HG02571 (cell line): Measurements from ENCODE around the gene ITPKC.

Experiments used
- ATAC-seq: cut with Tn5 transposase; IDR thresholded peaks from one replicate; pipeline ENCODE4 v1.9.1; 2021; ENCODE audit warnings: mild to moderate bottlenecking, moderate library complexity; ENCODE audit not compliant: unreplicated experiment

The ITPKC gene

DNA sequence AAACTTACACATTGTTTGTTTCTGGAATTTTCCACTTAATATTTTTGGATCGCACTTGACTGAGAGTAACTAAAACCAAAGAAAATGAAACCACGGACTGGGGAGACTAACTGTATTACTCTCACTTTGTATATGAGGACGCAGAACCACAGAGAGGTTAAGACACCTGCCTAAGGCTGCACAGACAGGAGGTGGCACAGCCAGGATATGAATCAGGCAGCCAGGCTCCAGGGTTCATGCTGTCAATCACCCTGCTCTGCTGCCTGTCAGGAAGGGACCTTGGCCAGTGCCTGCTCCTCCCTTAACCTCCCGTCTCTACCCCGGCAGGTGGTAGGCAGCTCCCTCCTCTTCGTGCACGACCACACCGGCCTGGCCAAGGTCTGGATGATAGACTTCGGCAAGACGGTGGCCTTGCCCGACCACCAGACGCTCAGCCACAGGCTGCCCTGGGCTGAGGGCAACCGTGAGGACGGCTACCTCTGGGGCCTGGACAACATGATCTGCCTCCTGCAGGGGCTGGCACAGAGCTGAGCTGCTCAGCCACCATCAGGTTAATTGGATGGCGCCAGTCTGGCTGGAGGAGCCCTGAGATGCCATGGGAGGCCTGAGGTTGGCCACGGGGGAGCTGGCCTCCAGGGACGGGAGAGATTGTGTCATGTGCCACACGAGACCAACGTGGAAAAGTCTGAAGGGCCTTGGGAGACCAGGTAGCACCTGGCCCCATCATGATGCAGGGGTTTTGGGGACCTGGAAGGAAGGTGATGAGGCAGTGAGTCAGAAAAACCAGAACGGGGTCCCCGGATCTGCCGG lies 22.3 kb downstream of the ITPKC start:
- ATAC-seq = no peak

GRCh38 chr19:40739871-40740703 lies 23.2 kb downstream of the ITPKC start:
- no peak for ATAC-seq

GRCh38 chr19:40740747-40741146 lies 23.8 kb downstream of the ITPKC start:
- no peak for ATAC-seq

DNA sequence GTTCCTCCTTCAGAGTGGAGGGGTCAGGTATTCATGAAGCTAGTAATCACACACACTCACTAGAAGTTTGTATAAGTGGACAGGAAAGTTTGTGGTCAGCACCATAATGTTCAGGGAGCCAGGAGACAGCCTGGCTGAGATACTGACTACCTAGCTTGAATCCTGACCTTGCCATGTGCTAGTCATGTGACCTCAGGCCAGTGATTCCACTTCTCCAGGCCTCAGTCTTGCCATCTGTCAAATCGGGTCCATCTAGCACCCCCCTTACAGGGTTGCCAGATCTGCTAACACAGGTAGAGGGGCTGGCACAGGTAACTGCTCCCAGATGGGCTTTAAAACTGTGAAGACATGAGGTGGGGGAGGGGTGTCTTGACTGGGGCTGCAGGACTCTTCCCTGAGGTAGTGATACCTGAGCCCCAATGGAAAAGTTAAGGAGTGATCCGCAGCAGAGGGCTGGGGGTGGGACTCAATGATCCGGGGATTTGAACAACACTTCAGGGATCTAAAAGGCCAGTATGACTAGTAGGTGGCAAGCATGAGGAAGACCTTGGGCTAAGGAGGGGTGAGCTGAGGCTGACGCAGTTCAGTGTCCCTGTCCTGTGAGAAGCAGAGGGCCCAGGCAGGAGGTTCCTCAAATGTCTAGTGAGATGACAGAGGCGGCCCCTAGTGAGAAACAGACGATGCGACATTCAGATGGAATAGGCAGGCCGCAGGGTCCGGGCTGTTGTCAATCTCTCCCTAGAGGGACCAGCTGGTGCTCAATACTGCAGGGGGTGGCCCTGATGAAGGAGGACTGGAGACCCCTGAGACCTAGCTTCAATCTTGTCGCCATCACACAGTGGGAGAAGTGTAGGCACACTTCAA lies 24.8 kb downstream of the ITPKC start:
- no peak for ATAC-seq

GRCh38 chr19:40742477-40742876 lies 25.6 kb downstream of the ITPKC start:
- no peak for ATAC-seq

GRCh38 chr19:40742886-40743285 lies 26.0 kb downstream of the ITPKC start:
- ATAC-seq = no peak

DNA sequence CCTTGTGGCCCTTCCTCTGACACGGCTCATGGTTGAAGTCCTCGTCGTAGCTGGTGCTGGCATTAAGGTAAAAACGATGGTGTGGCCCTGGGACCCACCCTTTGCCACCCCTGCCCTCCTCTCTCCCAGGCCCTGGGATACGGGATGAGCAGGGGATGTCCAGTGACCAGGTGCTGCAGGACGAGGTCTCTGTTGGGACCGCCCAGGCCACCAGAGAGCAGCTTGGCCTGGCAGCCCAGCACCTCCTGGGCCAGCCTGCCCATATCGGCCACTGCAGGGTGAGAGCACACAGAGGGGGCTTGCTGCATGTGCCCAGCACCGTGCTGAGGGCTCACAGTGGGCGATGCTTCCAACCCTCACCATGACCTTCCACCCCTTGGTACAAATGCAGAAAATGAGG lies 27.0 kb downstream of the ITPKC start:
- no peak for ATAC-seq

DNA sequence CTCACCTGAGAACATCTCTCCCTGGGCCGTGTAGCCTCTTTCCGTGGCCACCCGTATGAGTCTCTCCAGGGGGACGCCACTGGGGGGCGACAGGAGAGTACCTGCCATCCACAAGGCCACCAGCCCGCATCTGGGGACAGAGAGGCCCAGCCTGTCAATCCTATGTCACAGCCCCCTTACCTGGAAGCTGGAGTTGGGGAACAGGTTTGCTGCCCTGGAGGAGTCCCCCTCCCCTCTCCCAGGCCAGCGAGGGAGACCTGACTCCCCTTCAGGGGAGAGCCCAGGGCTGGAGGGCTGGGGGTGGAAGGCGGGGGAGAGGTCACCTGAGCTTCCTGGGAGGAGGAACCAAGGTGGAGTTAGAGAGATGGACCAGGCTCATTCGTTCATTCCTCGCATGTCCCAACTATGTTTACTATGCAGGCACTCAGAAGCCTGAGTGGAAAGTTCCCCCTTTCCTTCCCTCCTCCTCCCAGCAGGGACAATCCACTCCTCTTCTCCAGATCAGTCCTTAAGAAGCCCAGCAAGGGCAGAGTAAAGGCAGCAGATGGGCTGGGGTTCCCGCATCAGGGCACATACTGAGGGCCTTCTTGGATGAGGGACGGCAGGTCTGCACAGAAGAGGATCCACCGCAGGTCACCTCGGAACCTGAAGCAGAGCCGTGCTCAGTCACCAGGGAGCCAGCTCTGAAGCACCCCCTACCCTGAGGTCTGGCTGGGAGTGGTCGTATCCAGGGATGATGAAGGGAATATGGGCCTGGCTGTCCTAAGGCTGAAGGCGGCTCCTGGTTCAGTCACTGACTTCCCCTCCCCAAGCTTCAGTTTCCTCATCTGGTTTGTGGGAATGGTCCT lies 27.9 kb downstream of the ITPKC start:
- ATAC-seq = no peak

GRCh38 chr19:40745402-40745780 lies 28.5 kb downstream of the ITPKC start:
- ATAC-seq = no peak

DNA sequence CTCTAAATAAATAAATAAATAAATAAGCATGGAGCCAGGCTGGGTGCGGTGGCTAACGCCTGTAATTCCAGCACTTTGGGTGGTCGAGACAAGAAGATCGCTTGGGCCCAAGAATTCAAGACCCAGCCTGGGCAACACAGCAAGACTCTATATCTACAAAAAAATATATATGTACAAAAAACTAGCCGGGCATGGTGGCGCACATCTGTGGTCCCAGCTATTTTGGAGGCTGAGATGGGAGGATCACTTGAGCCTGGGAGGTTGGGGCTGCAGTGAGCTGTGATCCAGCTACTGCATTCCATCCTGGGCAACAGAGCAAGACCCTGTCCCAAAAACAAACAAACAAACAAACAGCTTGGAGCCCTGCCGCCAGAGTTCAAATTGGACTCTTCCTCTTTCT lies 30.6 kb downstream of the ITPKC start:
- no peak for ATAC-seq

DNA sequence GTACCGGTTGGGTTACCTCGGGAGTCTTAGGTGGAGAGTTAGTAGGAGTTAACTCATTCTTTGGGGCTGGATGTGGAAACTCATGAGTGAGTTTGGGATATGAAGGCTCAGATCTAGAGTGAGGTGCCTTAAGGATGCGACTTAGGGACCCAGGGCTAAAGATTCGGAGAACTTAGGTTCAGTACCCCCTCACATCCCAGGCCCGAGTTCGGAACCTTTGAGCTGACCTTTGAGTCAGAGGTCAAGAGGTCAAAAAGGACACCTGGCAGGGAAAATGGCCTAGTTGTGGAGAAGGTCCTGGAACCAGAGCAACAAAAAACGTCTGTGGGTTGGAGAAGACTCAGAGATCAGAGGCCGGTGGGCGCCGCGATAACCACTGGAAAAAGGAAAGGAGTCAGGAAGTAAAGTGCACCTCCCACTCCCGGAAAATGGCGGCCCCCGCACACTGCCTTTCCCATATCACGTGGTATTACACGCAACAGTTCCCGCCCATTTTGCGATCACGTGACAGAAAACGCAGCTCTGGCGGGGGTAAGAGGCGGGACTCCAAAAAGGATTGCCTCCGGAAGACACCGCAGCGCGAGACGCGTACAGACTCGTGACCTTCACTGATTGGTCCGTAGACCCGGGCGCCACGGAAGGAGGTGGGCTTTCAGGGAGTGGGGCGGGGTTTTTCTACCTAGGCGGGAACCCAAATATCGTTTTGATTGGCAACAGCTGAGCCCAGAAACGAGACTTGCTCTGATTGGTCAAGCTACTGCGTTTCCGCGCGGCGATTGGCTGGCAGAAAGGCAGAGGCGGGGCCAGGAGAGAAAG lies 33.4 kb downstream of the ITPKC start, which contains the start of gene ACTMAP:
TSS of gene ACTMAP (minus strand) at position 420 of the 816 bp plus-strand sequence. CDS start 674 bp downstream, outside the sequence.
- ATAC-seq = peak; percentile 79

GRCh38 chr19:40750874-40751537 lies 34.1 kb downstream of the ITPKC start, which contains the start of gene SNRPA:
SNRPA (plus strand) TSS chr19:40751203; CDS start chr19:40751409, 206 bp downstream.
- ATAC-seq = peak; percentile 52

GRCh38 chr19:40752257-40752781 lies 35.4 kb downstream of the ITPKC start:
- ATAC-seq = no peak

DNA sequence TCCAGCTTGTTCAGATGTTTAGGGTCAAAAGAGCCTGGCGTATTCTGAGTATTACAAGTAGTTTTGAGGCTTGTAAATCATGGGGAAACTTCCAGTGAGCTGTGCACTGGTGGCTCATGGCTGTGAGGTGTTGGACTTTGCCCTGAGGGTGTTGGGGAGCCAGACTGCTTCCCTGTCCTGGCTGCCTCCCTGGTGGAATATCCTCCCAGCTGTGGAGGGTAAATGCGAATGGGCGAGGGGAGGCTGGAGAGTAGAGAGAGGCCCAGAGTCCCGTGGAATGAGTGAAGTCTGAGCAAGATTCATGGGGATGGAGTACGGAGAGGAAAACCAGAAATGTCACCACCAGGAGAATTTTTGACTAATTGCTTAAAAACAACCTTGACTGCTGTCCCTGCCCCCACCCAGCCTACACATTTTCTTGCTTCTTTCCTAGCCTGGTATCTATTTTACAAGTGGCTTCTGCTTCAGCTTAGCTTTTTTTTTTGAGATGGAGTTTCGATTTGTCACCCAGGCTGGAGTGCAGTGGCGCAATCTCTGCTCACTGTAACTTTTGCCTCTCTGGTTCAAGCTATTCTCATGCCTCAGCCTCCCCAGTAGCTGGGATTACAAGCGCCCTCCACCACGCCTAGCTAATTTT lies 37.8 kb downstream of the ITPKC start:
- no peak for ATAC-seq

DNA sequence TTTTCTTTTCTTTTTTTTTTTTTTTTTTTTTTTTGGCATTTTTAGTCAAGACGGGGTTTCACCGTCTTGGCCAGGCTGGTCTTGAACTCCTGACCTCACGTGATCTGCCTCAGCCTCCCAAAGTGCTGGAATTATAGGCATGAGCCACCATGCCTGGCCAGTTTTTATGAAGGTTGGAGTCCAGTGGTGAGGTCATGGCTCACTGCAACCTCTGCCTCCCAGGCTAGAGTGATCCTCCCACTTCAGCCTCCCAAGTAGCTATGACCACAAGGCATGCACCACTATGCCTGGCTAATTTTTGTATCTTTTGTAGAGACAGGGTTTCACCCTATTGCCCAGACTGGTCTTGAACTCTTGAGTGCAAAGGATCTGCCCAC lies 38.3 kb downstream of the ITPKC start:
- no peak for ATAC-seq

- no peak for ATAC-seq
Observed at GRCh38 chr19:40755791-40756190, 38.9 kb downstream of the ITPKC start.

- no peak for ATAC-seq
Observed at GRCh38 chr19:40756502-40757110, 39.7 kb downstream of the ITPKC start.

- ATAC-seq = no peak
Observed at GRCh38 chr19:40758491-40758890, 41.6 kb downstream of the ITPKC start.
